Panc1 (cell line): ENCODE data around the gene PRPF19. TPM values are rescaled to one million over a fixed set of nuclear protein-coding genes. Genes with fewer than 3 reads are reported as not detected.

Experiments
- ATAC-seq: fragments of 200-7000 bp; cut with Tn5 transposase; 2 replicates; pipeline ENCODE4 v1.9.1; 2020; ENCODE audit warnings: mild to moderate bottlenecking, moderate library complexity
- BruUV-seq: library from RNA; stranded (reverse); fragments of 400-500 nt; replicated peaks from 2 replicates; lab custom pipeline; 2021; lab: Mats Ljungman, UMichigan
- CTCF ChIA-PET: fragments of 300-600 bp; sonication (Branson Sonifier 250); formaldehyde crosslinking; loops from one replicate; lab custom pipeline; 2022; ENCODE audit warnings: antibody characterized with exemption; lab: Charles Lee
- POLR2A ChIA-PET: fragments of 300-600 bp; sonication (Branson Sonifier 250); formaldehyde crosslinking; loops from one replicate; lab custom pipeline; 2022; ENCODE audit warnings: antibody characterized with exemption; lab: Charles Lee
- DNase-seq: peaks from one replicate; pipeline ENCODE4 v3.0.0-alpha.2; 2010; ENCODE audit warnings: low read depth, low spot score
- H3K27ac ChIP-seq: 2 replicates; pipeline ENCODE4 v1.5.1; 2011; ENCODE audit warnings: mild to moderate bottlenecking, low read length, inconsistent platforms
- H3K27me3 ChIP-seq: fragments of 200-500 bp; sonication (Bioruptor generic); 2 replicates; pipeline ENCODE4 v1.6.0; 2014; ENCODE audit warnings: low read length, inconsistent platforms; ENCODE audit not compliant: control insufficient read depth, insufficient read depth
- H3K36me3 ChIP-seq: fragments of 200-500 bp; sonication (Bioruptor generic); 2 replicates; pipeline ENCODE4 v1.5.1; 2014; ENCODE audit warnings: inconsistent platforms, mild to moderate bottlenecking, low read length, moderate library complexity; ENCODE audit not compliant: control insufficient read depth, insufficient read depth
- H3K4me1 ChIP-seq: 2 replicates; pipeline ENCODE4 v1.5.1; 2011; ENCODE audit warnings: inconsistent platforms, mild to moderate bottlenecking, low read length, moderate library complexity; ENCODE audit not compliant: control insufficient read depth, insufficient read depth
- H3K4me3 ChIP-seq, 2 experiments: 2 replicates each; pipeline ENCODE4 v1.5.1; 2011 to 2012; ENCODE audit warnings: low read depth in 2 of 2, low read length in 2 of 2, mild to moderate bottlenecking in 2 of 2, inconsistent platforms in 1 of 2, moderate library complexity in 1 of 2
- H3K9me3 ChIP-seq: fragments of 200-500 bp; sonication (Bioruptor generic); 2 replicates; pipeline ENCODE4 v1.5.1; 2014; ENCODE audit warnings: low read depth, mild to moderate bottlenecking, inconsistent platforms, low read length, moderate library complexity; ENCODE audit not compliant: control insufficient read depth, insufficient read depth
- POLR2AphosphoS5 ChIP-seq: IDR thresholded peaks from 2 replicates; pipeline ENCODE4 v1.6.1; 2012; ENCODE audit warnings: mild to moderate bottlenecking, low read depth, low read length, moderate library complexity
- SIN3A ChIP-seq: IDR thresholded peaks from 2 replicates; pipeline ENCODE4 v1.6.1; 2012; ENCODE audit warnings: low read depth, mild to moderate bottlenecking, low read length, moderate library complexity, borderline replicate concordance; ENCODE audit not compliant: insufficient read depth
- in situ Hi-C: cut with HindIII; loops from 2 replicates; pipeline ENCODE4 v1.10.0; 2016; ENCODE audit warnings: low sequenced_read_pairs, low pct_unique_long_range_greater_than_20kb
- intact Hi-C: fragments of 100-400 bp; cut with micrococcal nuclease; formaldehyde crosslinking; loops from one replicate; pipeline ENCODE4 v1.10.0; 2022; ENCODE audit not compliant: unreplicated experiment
- total RNA-seq: library from RNA; stranded (reverse); gene quantifications from one replicate; pipeline ENCODE4 v1.2.1, GENCODE V29; 2021; ENCODE audit not compliant: unreplicated experiment
- TF ChIP-seq, protein P1 (sequence below): fragments of 450-650 bp; IDR thresholded peaks from 2 replicates; pipeline ENCODE4 v1.5.1; 2017; ENCODE audit warnings: mild to moderate bottlenecking
- TF ChIP-seq, protein P2 (sequence below), 2 experiments: IDR thresholded peaks; 2 replicates each; pipeline ENCODE4 v1.6.1; 2011 to 2012; ENCODE audit warnings: low read depth in 2 of 2, control low read depth in 1 of 2, low read length in 1 of 2, mild to moderate bottlenecking in 1 of 2, moderate library complexity in 1 of 2; ENCODE audit not compliant: insufficient read depth in 1 of 2

PRPF19 gene
- total RNA-seq, 1 experiment from 2014 or later = 149 TPM

DNA sequence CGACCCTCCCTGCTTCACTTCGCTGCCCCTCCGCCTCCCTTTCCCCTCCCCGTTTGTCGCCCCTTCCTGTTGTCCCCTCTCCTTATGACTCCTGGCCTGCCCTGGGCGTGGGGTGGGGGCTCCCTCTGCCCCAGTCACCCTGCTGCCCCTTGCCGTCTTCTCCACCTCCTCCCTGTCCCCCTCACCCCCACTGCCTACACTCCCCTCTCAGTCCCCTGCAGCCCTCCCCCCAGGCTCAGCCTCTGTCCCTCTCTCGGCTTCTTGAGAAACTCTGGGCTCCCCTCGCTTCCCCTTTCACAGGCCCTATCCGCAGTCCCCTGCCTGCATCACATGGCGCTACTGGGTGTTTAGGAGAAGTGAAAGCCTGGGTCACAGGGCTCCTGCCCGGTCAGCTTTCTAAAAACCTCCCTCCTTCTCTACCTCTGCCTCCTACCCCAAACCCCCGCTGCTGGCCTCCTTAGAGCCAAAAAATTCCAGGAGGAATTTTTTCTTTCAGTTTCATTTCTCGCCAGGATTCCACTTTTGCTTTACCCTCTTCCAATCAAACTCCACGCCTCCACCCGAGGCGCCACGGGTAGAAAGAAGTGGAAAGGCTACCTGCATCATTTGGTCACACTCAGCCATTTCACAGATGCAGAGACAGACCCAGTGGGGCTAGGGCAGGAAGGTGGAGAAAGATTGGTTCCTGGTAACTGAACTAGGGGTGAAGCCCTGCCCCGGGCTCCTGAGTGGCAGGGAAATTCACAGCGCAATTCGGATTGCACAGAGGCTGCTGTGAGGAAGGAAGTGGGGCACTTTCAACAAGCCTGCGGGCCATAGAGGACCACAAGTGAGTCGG lies 45.7 kb upstream of the PRPF19 start, which contains the start of gene SLC15A3:
Gene SLC15A3, minus strand, starts transcription at position 273 of the 838 bp plus-strand sequence. CDS start 625 bp downstream, outside the sequence.
- Histone ChIP-seq H3K27ac (peak within 1 kb of the TSS; percentile 78), H3K4me3 (peak within 1 kb of the TSS; percentile 35 to 69), H3K4me1 (no peaks in the 10 kb centered on the region), H3K27me3 (no peaks in the 10 kb centered on the region), H3K9me3 (no peaks in the 10 kb centered on the region), H3K36me3 (no peaks in the 10 kb centered on the region)
- no TSS peak for BruUV-seq
- DNase-seq (no peak), ATAC-seq (peak; percentile 75)
- ChIA-PET CTCF (no interaction called here), POLR2A (no interaction called here)
- intact Hi-C loops (no loop called here), in situ Hi-C loops (no loop called here)
- TF ChIP-seq, protein P1, sequence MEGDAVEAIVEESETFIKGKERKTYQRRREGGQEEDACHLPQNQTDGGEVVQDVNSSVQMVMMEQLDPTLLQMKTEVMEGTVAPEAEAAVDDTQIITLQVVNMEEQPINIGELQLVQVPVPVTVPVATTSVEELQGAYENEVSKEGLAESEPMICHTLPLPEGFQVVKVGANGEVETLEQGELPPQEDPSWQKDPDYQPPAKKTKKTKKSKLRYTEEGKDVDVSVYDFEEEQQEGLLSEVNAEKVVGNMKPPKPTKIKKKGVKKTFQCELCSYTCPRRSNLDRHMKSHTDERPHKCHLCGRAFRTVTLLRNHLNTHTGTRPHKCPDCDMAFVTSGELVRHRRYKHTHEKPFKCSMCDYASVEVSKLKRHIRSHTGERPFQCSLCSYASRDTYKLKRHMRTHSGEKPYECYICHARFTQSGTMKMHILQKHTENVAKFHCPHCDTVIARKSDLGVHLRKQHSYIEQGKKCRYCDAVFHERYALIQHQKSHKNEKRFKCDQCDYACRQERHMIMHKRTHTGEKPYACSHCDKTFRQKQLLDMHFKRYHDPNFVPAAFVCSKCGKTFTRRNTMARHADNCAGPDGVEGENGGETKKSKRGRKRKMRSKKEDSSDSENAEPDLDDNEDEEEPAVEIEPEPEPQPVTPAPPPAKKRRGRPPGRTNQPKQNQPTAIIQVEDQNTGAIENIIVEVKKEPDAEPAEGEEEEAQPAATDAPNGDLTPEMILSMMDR = no peak
- TF ChIP-seq POLR2AphosphoS5 (no peak), SIN3A (no peak)
- TF ChIP-seq, protein P2, sequence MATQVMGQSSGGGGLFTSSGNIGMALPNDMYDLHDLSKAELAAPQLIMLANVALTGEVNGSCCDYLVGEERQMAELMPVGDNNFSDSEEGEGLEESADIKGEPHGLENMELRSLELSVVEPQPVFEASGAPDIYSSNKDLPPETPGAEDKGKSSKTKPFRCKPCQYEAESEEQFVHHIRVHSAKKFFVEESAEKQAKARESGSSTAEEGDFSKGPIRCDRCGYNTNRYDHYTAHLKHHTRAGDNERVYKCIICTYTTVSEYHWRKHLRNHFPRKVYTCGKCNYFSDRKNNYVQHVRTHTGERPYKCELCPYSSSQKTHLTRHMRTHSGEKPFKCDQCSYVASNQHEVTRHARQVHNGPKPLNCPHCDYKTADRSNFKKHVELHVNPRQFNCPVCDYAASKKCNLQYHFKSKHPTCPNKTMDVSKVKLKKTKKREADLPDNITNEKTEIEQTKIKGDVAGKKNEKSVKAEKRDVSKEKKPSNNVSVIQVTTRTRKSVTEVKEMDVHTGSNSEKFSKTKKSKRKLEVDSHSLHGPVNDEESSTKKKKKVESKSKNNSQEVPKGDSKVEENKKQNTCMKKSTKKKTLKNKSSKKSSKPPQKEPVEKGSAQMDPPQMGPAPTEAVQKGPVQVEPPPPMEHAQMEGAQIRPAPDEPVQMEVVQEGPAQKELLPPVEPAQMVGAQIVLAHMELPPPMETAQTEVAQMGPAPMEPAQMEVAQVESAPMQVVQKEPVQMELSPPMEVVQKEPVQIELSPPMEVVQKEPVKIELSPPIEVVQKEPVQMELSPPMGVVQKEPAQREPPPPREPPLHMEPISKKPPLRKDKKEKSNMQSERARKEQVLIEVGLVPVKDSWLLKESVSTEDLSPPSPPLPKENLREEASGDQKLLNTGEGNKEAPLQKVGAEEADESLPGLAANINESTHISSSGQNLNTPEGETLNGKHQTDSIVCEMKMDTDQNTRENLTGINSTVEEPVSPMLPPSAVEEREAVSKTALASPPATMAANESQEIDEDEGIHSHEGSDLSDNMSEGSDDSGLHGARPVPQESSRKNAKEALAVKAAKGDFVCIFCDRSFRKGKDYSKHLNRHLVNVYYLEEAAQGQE (IDR thresholded peaks at IDR 0.05; ENCODE audit: insufficient read depth in 1 of 2, low read depth in 2 of 2, low read length in 1 of 2) = no peak

DNA sequence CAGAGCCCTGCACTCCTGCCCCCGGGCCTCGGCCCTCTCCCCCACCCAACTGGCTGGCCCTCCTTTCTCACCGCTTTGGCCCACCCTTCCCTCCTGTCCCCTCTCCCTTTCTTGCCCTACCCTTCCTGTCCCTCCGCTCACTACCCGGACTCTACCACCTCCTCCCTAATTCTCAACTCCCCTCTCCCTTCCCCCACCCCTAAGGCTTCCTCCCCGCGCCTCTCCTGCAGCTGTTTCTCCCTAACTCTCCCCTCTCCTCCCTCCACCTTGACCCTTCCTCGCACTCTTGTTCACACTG lies 45.2 kb upstream of the PRPF19 start:
- H3K4me3 ChIP-seq = no peak overlapping the region
- TF ChIP-seq, protein P2 (IDR thresholded peaks at IDR 0.05; ENCODE audit: insufficient read depth in 1 of 2, low read depth in 2 of 2, low read length in 1 of 2) = no peak
- TF ChIP-seq SIN3A (no peak), POLR2AphosphoS5 (no peak)
- TF ChIP-seq, protein P1 = no peak
- intact Hi-C loops = no loop called here
- H3K36me3 ChIP-seq = no peaks in the 10 kb centered on the region
- in situ Hi-C loops = no loop called here
- H3K9me3 ChIP-seq = no peaks in the 10 kb centered on the region
- H3K27me3 ChIP-seq = no peaks in the 10 kb centered on the region
- no TSS peak for BruUV-seq
- H3K4me1 ChIP-seq = no peaks in the 10 kb centered on the region
- peak overlapping the region; percentile 78; the same call in 1 of the 2 replicates for H3K27ac ChIP-seq
- POLR2A ChIA-PET = no interaction called here
- ATAC-seq (no peak), DNase-seq (no peak)
- CTCF ChIA-PET = no interaction called here
